Esophagus squamous epithelium (tissue), 5 donors: ENCODE results near the gene VPS29. TPM values are rescaled to one million over a fixed set of nuclear protein-coding genes. Genes with fewer than 3 reads are reported as not detected.

ENCODE experiments used
- DNase-seq: peaks from one replicate; lab custom pipeline; 2025; lab: John Stamatoyannopoulos, UW
- H3K27ac ChIP-seq, 4 donors: fragments of 200-600 bp; sonication (generic); one replicate each; pipeline ENCODE4 v1.5.1; 2016 to 2019; ENCODE audit warnings: mild to moderate bottlenecking in 1 of 4
- H3K27me3 ChIP-seq, 4 donors: fragments of 200-600 bp; sonication (generic); 1 replicate in 3 of 4; 2 replicates in 1 of 4; pipeline versions ENCODE4 v1.5.1 to v1.6.0; 2017 to 2021; ENCODE audit warnings: antibody characterized with exemption in 1 of 4
- H3K36me3 ChIP-seq, 3 donors: fragments of 200-600 bp; sonication (generic); one replicate each; pipeline ENCODE4 v1.5.1; 2016 to 2019
- H3K4me1 ChIP-seq, 3 donors: fragments of 200-600 bp; sonication (generic); one replicate each; pipeline ENCODE4 v1.5.1; 2017 to 2019
- H3K4me3 ChIP-seq, 4 donors: fragments of 200-600 bp; sonication (generic); 1 replicate in 3 of 4; 2 replicates in 1 of 4; pipeline ENCODE4 v1.5.1; 2016 to 2019; ENCODE audit warnings: mild to moderate bottlenecking in 2 of 4, moderate library complexity in 1 of 4
- H3K9me3 ChIP-seq, 3 donors: fragments of 200-600 bp; sonication (generic); one replicate each; pipeline ENCODE4 v1.5.1; 2016 to 2019
- CTCF ChIP-seq, 6 experiments: fragments of 450-650 bp in 4 of 6; fragments of 200-600 bp in 2 of 6; sonication (generic) in 2 of 6; IDR thresholded peaks; one replicate each; pipeline ENCODE4 v1.5.1; 2016 to 2019; ENCODE audit warnings: antibody characterized with exemption in 6 of 6, mild to moderate bottlenecking in 4 of 6, moderate library complexity in 4 of 6
- POLR2A ChIP-seq, 4 donors: fragments of 450-650 bp; IDR thresholded peaks; one replicate each; pipeline ENCODE4 v1.6.1; 2017; ENCODE audit warnings: antibody characterized with exemption in 4 of 4, mild to moderate bottlenecking in 4 of 4, moderate library complexity in 3 of 4
- WGBS, 2 donors: methylation state at CpG; one replicate each; pipeline ENCODE4 v1.1.5; 2018; 5-methylcytosine and 5-hydroxymethylcytosine counted together
- intact Hi-C: fragments of 100-400 bp; cut with DNase I; formaldehyde crosslinking; loops from one replicate; pipeline ENCODE4 v1.15.0; 2022
- total RNA-seq, 4 donors: library from RNA; depleted of rRNA; stranded (reverse); fragments of >200 nt; gene quantifications; one replicate each; pipeline ENCODE4 v1.1.0, GENCODE V29; 2016
- donor health status: DM: yes; HTN: yes; CAD: no.

VPS29 gene
- total RNA-seq, 4 donors from 2014 or later, result 66.9 to 146 (median 110) TPM

- no peak for TF ChIP-seq CTCF (IDR thresholded peaks at IDR 0.05)
- TF ChIP-seq POLR2A (IDR thresholded peaks at IDR 0.05), result no peak
- intact Hi-C loops, result no loop called here
- 67 to 75% methylated on average over 6 to 8 of the region's 8 CpGs for WGBS, 2 donors
- H3K4me3 ChIP-seq, result no peak overlapping the region
- no peaks in the 10 kb centered on the region for H3K27me3 ChIP-seq
- H3K4me1 ChIP-seq, result peaks cover 36 to 93% (median 59%) of the 10 kb centered on the region in 3 donors
- DNase-seq, result no peak
- H3K27ac ChIP-seq, result peak overlapping the region in 3 of 4 donors; percentile 72 to 86 (median 78)
- H3K9me3 ChIP-seq, result no peaks in the 10 kb centered on the region
- H3K36me3 ChIP-seq, result peaks cover 0 to 44% (median 5%) of the 10 kb centered on the region in 3 donors
Observed at GRCh38 chr12:110540048-110540447, 38.1 kb upstream of the VPS29 start.

- no peak for DNase-seq
- H3K9me3 ChIP-seq, result no peaks in the 10 kb centered on the region
- TF ChIP-seq POLR2A (IDR thresholded peaks at IDR 0.05), result no peak
- peak in 2 of 6 experiments; percentile 18 to 41 for TF ChIP-seq CTCF (IDR thresholded peaks at IDR 0.05)
- peaks cover 26 to 90% (median 49%) of the 10 kb centered on the region in 3 donors for H3K4me1 ChIP-seq
- H3K27me3 ChIP-seq, result no peaks in the 10 kb centered on the region
- no peak overlapping the region for H3K4me3 ChIP-seq
- H3K27ac ChIP-seq, result peak overlapping the region; percentile 72 to 86 (median 80)
- intact Hi-C loops, result no loop called here
- WGBS, 2 donors, result 70 to 75% methylated on average over 5 of the region's 5 CpGs
- H3K36me3 ChIP-seq, result peaks cover 0 to 45% (median 5%) of the 10 kb centered on the region in 3 donors
Observed at GRCh38 chr12:110538869-110539622, 37.1 kb upstream of the VPS29 start.

GRCh38 chr12:110537605-110538409, 35.9 kb upstream of the VPS29 start:
- 15 to 72% methylated on average over 5 to 9 of the region's 9 CpGs for WGBS, 2 donors
- no peak for TF ChIP-seq POLR2A (IDR thresholded peaks at IDR 0.05)
- TF ChIP-seq CTCF (IDR thresholded peaks at IDR 0.05), result no peak
- DNase-seq, result no peak
- Histone ChIP-seq H3K4me1 (peaks cover 15 to 90% (median 46%) of the 10 kb centered on the region in 3 donors), H3K9me3 (no peaks in the 10 kb centered on the region), H3K27ac (peak overlapping the region; percentile 72 to 86 (median 80)), H3K36me3 (peaks cover 0 to 49% (median 5%) of the 10 kb centered on the region in 3 donors), H3K27me3 (no peaks in the 10 kb centered on the region), H3K4me3 (peak overlapping the region in 1 of 4 donors; percentile 10)
- intact Hi-C loops, result no loop called here

GRCh38 chr12:110536834-110537604, 35.1 kb upstream of the VPS29 start:
- H3K27ac ChIP-seq, result peak overlapping the region; percentile 72 to 86 (median 80)
- DNase-seq, result no peak

More at GRCh38 chr12:110536834-110537604, 35.1 kb upstream of the VPS29 start:
- Histone ChIP-seq H3K27me3 (no peaks in the 10 kb centered on the region), H3K9me3 (no peaks in the 10 kb centered on the region), H3K36me3 (peaks cover 0 to 49% (median 5%) of the 10 kb centered on the region in 3 donors), H3K4me1 (peaks cover 21 to 90% (median 45%) of the 10 kb centered on the region in 3 donors), H3K4me3 (peak overlapping the region in 1 of 4 donors; percentile 10)
- WGBS, 2 donors, result 54% methylated on average over 4 of the region's 4 CpGs
- intact Hi-C loops, result no loop called here
- TF ChIP-seq CTCF (IDR thresholded peaks at IDR 0.05) (no peak), POLR2A (IDR thresholded peaks at IDR 0.05) (no peak)
